ENCODE data around the gene KSR1. TPM values are rescaled to one million over a fixed set of nuclear protein-coding genes. Genes with fewer than 3 reads are reported as not detected.

KSR1 gene
- total and polyA plus RNA-seq, 9 of the 15 experiments (the other 6 are each of a cell fraction or from before 2014, with no cell fraction given), result 1.4 to 51.7 (median 18.4) TPM

DNA sequence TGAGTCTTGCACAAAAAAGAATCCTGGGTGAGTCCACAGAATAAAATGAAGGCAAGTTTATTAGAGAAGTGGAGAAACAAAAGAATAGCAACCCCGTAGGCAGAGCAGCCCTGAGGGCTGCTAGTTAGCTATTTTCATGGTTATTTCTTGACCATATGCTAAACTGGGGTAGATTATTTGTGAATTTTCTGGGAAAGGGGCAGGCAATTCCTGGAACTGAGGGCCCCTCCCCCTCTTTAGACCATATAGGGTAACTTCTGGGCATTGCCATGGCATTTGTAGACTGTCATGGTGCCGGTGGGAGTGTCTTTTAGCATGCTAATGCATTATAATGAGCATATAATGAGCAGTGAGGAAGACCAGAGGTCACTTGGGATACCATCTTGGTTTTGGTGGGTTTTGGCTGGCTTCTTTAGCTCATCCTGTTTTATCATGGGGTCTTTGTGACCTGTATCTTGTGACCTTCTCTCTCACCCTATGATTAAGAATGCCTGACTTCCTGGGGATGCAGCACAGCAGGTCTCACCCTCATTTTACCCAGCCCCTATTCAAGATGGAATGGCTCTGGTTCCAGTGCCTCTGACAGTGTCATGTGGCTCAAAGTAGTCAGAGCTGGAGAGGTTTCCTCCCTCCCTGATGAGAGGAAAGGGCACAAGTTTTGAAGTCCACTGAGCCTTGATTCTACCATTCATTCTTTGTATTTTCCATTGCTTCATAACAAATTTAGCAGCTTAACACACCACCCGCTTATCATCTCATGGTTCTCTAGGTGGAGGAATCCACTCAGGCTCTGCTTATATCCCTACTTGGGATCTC is 119.1 kb downstream of the KSR1 start (continued):
- TF ChIP-seq ZBED1 (IDR thresholded peaks at IDR 0.05), result no peak
- peak; percentile 87; the same call in 1 of the 2 replicates for TF ChIP-seq PHB (CRISPR knock-in tag; IDR thresholded peaks at IDR 0.05)
- TF ChIP-seq, protein P1, sequence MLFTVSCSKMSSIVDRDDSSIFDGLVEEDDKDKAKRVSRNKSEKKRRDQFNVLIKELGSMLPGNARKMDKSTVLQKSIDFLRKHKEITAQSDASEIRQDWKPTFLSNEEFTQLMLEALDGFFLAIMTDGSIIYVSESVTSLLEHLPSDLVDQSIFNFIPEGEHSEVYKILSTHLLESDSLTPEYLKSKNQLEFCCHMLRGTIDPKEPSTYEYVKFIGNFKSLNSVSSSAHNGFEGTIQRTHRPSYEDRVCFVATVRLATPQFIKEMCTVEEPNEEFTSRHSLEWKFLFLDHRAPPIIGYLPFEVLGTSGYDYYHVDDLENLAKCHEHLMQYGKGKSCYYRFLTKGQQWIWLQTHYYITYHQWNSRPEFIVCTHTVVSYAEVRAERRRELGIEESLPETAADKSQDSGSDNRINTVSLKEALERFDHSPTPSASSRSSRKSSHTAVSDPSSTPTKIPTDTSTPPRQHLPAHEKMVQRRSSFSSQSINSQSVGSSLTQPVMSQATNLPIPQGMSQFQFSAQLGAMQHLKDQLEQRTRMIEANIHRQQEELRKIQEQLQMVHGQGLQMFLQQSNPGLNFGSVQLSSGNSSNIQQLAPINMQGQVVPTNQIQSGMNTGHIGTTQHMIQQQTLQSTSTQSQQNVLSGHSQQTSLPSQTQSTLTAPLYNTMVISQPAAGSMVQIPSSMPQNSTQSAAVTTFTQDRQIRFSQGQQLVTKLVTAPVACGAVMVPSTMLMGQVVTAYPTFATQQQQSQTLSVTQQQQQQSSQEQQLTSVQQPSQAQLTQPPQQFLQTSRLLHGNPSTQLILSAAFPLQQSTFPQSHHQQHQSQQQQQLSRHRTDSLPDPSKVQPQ (CRISPR knock-in tag; IDR thresholded peaks at IDR 0.05; ENCODE audit: borderline replicate concordance), result peak; percentile 69; the same call in 1 of the 2 replicates
- TF ChIP-seq BRF1 (IDR thresholded peaks at IDR 0.05; ENCODE audit: borderline replicate concordance, extremely low read depth, insufficient read length), result no peak
- no peak for TF ChIP-seq FIP1L1 (IDR thresholded peaks at IDR 0.05; ENCODE audit: low read depth, low read length, poor library complexity, severe bottlenecking)
- TF ChIP-seq ZNF589 (CRISPR knock-in tag; IDR thresholded peaks at IDR 0.05; ENCODE audit: low read depth), result peak; percentile 96
- TF ChIP-seq EZH2 (IDR thresholded peaks at IDR 0.05; ENCODE audit: borderline replicate concordance, low read depth, low read length), result no peak
- TF ChIP-seq JUND (IDR thresholded peaks at IDR 0.05; ENCODE audit: borderline replicate concordance, low read depth, low read length), result no peak
- TF ChIP-seq JUND (tag; IDR thresholded peaks at IDR 0.05; ENCODE audit: borderline replicate concordance, low read depth, low read length), result peak; percentile 39; the same call in 1 of the 3 replicates
- TF ChIP-seq, protein P2, sequence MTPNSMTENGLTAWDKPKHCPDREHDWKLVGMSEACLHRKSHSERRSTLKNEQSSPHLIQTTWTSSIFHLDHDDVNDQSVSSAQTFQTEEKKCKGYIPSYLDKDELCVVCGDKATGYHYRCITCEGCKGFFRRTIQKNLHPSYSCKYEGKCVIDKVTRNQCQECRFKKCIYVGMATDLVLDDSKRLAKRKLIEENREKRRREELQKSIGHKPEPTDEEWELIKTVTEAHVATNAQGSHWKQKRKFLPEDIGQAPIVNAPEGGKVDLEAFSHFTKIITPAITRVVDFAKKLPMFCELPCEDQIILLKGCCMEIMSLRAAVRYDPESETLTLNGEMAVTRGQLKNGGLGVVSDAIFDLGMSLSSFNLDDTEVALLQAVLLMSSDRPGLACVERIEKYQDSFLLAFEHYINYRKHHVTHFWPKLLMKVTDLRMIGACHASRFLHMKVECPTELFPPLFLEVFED (CRISPR knock-in tag; conservative IDR thresholded peaks at IDR 0.05), result peak; percentile 84; the same call in 1 of the 2 replicates
- TF ChIP-seq, protein P3, sequence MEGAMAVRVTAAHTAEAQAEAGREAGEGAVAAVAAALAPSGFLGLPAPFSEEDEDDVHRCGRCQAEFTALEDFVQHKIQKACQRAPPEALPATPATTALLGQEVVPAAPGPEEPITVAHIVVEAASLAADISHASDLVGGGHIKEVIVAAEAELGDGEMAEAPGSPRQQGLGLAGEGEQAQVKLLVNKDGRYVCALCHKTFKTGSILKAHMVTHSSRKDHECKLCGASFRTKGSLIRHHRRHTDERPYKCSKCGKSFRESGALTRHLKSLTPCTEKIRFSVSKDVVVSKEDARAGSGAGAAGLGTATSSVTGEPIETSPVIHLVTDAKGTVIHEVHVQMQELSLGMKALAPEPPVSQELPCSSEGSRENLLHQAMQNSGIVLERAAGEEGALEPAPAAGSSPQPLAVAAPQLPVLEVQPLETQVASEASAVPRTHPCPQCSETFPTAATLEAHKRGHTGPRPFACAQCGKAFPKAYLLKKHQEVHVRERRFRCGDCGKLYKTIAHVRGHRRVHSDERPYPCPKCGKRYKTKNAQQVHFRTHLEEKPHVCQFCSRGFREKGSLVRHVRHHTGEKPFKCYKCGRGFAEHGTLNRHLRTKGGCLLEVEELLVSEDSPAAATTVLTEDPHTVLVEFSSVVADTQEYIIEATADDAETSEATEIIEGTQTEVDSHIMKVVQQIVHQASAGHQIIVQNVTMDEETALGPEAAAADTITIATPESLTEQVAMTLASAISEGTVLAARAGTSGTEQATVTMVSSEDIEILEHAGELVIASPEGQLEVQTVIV (CRISPR knock-in tag; IDR thresholded peaks at IDR 0.05; ENCODE audit: borderline replicate concordance), result peak; percentile 80
- TF ChIP-seq, protein P4, sequence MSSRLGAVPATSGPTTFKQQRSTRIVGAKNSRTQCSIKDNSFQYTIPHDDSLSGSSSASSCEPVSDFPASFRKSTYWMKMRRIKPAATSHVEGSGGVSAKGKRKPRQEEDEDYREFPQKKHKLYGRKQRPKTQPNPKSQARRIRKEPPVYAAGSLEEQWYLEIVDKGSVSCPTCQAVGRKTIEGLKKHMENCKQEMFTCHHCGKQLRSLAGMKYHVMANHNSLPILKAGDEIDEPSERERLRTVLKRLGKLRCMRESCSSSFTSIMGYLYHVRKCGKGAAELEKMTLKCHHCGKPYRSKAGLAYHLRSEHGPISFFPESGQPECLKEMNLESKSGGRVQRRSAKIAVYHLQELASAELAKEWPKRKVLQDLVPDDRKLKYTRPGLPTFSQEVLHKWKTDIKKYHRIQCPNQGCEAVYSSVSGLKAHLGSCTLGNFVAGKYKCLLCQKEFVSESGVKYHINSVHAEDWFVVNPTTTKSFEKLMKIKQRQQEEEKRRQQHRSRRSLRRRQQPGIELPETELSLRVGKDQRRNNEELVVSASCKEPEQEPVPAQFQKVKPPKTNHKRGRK (tag; IDR thresholded peaks at IDR 0.05), result no peak
- TF ChIP-seq ELF2 (CRISPR knock-in tag; IDR thresholded peaks at IDR 0.05), result peak; percentile 85
- no peak for TF ChIP-seq BMI1 (IDR thresholded peaks at IDR 0.05; ENCODE audit: low read length)
- no peak for TF ChIP-seq ZKSCAN1 (IDR thresholded peaks at IDR 0.05; ENCODE audit: low read depth, low read length)
- no peak for TF ChIP-seq ZNF24 (IDR thresholded peaks at IDR 0.05)
- TF ChIP-seq, protein P5, sequence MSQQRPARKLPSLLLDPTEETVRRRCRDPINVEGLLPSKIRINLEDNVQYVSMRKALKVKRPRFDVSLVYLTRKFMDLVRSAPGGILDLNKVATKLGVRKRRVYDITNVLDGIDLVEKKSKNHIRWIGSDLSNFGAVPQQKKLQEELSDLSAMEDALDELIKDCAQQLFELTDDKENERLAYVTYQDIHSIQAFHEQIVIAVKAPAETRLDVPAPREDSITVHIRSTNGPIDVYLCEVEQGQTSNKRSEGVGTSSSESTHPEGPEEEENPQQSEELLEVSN (IDR thresholded peaks at IDR 0.05; ENCODE audit: borderline replicate concordance in 1 of 2, extremely low read depth in 1 of 2, insufficient read depth in 1 of 2, insufficient read length in 1 of 2, low read depth in 1 of 2, low read length in 1 of 2, poor library complexity in 1 of 2, severe bottlenecking in 1 of 2), result no peak
- TF ChIP-seq EGR1 (conservative IDR thresholded peaks at IDR 0.05), result peak; percentile 45; the same call in 1 of the 2 replicates
